GM04503 (cell line): ENCODE results near the gene EIF3D.

Experiments
- DNase-seq: peaks from one replicate; pipeline ENCODE4 v3.0.0-alpha.2; 2012; ENCODE audit warnings: low read depth

The EIF3D gene, protein sequence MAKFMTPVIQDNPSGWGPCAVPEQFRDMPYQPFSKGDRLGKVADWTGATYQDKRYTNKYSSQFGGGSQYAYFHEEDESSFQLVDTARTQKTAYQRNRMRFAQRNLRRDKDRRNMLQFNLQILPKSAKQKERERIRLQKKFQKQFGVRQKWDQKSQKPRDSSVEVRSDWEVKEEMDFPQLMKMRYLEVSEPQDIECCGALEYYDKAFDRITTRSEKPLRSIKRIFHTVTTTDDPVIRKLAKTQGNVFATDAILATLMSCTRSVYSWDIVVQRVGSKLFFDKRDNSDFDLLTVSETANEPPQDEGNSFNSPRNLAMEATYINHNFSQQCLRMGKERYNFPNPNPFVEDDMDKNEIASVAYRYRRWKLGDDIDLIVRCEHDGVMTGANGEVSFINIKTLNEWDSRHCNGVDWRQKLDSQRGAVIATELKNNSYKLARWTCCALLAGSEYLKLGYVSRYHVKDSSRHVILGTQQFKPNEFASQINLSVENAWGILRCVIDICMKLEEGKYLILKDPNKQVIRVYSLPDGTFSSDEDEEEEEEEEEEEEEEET

DNA sequence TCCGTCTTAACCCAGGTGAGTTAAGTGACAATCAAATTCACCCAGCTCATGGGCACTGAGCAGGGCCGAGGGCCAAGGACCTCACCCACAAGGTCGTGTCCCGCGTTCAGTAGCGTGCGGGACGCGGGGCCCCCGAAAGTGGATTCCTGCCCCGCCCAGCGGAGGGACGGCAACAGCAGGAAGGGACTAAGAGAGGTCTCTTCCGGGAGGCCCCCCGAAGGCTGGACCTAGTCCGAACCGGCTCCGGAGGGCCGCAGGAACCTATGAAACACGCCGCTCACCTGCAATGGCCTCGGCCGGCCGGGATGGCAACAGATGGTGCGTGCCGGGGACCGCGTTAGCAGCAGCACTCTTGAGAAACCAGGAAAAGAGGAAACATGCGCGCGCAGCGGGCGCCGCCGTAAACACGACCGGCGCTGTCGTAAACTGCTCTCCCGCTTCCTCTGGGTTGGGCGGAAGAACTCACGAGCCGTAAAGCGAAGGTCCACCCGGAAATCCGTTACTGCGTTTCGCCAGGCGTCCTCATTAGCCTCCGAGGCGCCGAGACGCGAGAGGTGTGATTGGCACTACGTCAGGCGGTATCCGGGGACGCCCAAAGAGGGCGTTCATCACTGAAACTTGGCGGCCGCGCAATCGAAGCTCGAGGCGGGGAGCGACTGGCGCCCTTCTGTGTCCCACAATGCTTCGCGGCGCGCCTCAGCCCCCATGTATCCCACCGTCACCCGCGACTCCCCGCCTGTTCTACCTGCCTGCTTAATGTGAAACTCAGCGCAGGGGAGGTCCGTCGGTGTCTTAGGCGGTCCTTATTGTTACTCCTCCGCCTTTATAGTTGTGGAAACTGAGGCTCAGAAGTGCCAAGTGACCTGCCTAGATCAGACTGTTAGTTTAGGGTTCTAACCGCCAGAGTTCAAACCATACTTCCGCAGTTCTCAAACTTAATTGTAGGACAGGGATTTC, at the start of gene EIF3D:
EIF3D (minus strand) TSS at position 372 of the 957 bp plus-strand sequence. CDS start 3,045 bp downstream, outside the sequence.
- peak; percentile 98 for DNase-seq

DNA sequence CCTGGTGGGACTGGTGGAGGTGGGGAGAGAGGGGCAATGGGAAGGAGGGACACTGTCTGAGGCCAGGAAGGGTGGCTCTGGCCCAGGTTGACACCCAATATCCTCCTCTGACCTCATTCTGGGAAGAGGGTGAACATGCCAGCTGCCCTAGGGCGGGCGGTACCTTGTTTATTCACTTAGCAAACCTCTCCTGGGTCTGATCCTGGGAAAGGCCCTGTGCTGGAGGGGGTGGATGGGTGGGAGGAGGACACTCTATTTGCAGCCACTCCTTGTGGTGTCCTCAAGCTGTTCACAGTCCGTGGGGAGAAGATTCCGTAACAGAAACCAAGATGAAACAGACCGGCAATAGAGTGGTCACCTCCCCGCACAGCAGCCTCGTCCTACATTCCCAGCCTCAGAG, 49.7 kb upstream of the EIF3D start:
- no peak for DNase-seq

DNA sequence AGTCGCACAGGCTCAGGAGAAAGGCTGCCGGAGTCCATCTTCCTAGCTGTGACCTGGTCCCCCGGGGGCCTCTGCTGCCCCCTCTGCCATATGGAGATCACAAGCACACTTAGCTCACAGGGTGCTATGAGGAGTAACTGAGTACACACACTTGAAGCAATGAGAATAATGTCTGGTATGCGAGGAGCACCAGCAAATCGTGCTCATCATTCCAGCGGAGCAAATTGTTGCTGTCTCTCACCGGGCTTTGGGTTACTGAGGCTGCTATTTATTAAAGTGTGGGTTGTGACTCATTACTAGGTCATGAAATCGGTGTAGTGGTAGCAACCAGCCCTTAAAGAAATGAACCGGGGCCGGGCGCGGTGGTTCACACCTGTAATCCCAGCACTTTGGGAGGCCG, 48.1 kb upstream of the EIF3D start:
- peak; percentile 94 for DNase-seq

DNA sequence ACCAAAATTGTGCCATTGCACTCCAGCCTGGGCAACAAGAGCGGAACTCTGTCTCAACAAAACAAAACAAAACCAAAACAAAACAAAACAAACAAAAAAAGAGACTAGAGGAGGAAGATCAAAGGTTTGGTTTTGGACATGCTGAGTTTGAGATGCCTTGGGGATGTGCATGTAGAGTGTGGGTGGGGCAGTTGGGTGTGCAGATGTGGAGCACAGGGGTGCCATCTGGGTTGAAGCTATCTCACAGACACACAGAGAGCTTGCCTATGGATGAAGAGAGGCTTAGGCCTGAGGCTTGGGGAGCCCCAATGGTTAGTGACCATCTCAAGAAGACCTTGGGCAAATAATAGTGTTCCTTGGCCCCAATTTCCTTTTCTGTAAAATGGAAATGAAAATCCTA, 45.8 kb upstream of the EIF3D start:
- no peak for DNase-seq

DNA sequence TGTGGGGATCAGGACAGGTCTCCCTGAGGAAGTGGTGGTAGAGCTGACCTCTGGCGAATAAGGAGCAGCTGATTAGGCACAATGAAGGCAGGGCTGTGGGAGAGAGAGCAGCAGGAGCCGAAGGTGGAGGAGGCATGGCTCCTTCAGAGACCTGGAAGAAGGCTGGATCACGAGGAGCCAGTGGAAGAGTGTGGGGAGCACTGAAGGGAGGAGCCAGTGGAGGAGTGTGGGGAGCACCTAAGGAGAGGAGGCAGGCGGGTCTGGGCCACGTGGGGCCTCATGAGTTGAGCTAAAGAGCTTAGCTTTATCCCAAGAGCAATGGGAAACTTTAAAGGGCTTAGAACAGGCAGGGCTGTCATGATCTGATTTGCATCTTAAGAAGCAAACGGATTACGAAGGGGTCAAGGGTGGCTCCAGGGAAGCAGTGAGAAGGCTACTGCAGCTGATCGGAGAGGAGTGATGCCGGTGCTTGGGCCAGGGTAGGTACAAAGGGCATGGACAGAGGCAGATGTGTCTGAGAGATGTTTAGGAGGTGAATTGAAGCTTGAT, 44.9 kb upstream of the EIF3D start:
- no peak for DNase-seq

DNA sequence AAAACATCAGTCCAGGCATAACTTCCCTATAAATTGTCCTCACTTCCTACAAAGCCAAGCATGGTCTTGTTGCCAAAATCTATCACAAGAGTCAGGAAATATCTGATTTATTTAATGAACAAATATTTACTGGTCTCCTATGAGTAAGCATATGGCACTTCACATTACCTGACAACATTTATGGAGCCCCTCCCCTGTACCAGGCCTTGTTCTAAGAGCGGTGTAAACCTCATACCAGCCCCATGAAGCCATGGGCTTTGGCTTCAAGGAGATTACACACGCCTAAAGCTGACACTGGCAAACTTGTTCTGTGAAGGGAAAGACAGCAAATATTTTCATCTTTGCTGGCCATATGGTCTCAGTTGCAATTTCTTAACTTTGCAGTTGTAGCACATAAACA, 43.0 kb upstream of the EIF3D start:
- DNase-seq = no peak

DNA sequence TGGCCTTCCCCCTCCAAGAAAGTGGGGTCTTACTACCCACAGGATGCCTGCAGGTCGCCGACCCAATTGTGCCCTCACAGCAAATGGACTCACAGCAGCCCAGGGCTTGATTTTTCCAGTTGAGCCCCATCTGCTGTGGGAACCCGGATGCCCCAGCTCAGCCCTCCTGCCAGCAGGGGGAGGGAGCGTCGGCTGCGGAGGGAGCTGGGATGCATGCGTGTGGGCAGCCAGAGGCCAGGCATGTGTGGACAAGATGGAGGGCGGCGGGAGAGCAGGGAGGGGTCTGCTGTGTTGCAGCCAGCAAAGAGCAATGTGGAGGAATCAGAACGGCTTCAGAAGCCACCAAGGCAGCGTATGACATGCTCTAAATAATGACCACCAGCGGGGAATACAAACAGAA, 41.0 kb upstream of the EIF3D start:
- no peak for DNase-seq

DNA sequence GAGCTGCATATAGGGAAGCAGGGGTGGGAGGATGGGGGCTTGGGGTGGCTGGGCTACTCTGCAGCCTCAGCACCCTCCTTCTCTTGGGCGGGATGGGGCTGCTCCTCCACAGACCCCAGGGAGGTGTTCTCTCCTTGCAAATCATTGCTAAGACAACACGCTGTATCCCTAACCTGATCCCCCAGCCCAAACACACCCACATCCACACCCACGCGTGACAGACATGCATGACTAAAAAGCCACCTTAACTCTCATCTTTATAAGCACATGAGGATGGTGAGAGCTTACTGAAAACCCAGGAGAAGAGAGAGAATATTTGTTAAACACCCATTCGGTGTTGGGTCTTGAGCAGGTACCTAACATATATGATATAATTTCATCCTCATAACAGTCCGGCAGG, 39.9 kb upstream of the EIF3D start:
- no peak for DNase-seq

DNA sequence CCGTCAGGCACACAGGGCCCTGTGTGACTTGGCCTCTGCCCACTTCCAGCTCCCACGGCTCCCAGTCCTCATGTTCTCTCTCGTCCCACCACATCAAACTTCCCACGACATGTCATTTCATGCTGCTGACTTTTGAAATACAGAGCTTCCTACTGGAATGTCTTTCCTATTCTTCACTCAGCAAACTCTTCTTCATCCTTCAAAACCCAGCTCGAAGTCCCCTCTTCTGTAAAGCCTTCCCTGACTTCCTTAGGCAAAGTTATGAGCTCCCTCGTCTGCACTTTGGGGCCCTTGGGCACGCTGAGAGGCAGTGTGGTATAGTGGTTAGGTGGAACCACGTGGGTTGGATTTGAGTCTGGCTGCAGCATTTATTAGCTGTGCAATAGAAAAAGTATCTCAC, 37.8 kb upstream of the EIF3D start:
- DNase-seq = no peak

DNA sequence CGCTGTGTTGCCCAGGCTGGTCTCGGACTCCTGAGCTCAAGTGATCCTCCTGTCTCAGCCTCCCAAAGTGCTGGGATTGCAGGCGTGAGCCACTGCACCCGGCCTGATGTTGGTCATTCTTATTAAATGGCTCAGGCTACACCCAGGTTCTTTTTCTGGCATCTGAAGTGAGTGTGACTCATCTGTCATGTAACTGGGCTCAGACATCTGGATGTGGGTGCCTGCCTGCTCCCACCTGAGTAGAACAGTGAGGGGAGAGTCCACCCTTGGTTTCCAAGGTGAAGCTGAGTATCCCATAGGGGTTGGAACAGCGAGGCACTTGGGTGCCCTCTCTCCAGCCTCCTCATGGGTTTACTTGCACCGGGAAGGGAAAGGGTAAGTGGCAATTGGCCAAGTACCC, 36.7 kb upstream of the EIF3D start:
- DNase-seq = no peak

DNA sequence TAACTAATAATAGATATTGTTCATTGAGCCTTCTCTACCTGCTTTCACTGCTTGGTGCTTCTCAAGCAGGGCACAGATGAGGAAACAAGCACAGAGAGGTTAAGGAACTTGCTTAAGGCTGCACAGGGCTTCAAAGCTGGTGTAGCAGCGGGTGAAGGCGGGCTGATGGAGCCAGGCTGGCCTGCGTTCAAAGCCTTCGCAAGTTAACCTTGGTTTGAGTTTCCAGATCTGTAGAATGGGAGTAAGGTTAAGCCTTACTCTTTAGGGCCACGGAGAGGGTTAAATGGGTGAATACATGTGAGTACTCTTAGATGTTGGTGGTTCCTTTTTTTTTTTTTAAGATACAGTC, 36.2 kb upstream of the EIF3D start:
- DNase-seq = no peak

DNA sequence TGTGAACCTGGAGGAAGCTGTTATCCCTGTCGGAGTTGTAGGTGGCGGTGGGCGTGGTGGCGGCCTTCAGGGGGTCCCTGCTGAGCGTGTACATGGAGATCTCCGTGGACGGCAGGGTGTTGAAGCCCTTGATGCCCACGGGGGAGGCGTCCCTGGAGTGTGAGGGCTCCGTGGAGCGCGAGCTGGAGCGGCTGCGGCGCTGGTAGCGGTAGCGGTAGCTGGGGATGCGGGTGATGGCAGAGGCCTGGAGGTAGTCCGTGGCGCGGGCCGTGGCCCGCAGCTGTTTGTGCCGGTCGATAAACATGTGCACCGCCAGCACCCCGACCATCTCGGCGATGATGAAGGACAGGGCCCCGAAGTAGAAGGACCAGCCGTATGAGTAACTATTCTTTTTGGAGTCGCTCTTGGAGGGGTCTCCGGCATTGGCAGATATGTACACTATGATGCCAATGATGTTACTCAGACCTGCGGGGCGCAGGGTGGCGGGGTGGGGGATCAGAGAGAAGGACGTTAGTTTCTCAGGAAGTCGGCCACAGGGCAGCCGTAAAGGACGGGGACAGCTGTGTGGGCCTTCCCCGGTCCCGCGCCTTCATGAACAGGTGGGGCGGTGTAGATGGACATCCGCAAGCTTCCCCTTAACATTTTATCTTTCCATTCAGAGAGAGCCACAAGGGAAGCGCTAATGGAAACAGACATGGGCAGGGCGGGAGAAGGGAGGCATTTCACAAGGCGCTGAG, 35.6 kb upstream of the EIF3D start:
- DNase-seq = no peak

DNA sequence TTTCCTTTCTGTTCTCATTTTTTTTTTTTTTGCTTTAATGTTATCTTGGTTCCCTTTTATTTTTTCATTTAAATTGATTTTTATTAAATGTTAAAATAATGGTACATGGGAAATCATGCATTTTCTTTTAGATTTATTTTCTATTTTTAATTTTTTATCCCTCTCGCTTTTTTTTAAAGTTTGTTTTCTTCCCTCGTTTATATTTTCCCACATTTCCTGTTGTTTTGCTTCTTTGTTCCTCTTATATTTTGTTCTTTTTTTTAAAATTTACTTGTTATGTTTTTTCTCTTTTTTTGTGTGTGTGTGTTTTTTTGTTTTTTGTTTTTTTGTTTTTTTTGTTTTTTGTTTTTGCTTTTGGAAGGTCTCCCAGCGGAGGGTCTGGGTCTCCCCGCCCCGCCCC, 34.9 kb upstream of the EIF3D start:
- DNase-seq = no peak

DNA sequence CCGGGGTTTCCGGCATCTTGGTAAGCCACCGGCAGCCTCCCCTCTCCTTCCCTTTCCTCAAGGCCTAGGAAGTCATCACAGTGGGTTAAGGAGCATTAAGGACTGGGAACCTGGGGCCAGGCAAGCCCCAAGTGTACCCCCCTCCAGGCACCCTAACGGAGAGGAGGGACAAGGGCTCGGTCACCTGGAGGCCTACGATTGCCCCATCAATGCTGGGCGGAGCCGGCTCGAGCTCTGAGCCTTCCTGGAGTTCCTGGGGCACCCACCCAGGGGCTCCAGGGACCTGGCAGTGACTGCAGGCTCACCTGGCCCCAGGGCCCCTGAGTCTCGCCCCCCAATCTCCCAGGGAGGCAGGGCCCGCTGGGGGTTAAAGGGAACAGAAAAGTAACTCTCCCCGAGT, 34.5 kb upstream of the EIF3D start:
- no peak for DNase-seq

DNA sequence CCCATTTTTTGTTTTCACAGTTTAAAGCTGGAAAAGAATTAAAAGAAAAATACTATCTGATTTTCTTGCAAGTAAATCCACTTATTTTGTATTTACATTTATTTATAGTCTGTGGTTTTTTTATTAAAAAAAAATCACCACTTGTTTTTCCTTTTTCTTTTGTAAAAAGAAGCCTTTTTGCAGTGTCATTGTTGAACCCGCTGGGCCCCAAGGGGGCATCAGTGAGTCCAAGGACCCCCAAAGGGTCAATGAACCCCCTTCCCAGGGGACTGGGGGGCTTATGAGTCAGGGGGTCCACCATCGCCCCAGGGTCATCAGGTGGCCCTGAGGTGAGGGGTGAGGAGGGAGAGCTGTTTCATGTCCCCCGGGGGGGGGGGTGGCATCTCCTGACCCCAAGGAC, 34.0 kb upstream of the EIF3D start:
- DNase-seq = no peak

DNA sequence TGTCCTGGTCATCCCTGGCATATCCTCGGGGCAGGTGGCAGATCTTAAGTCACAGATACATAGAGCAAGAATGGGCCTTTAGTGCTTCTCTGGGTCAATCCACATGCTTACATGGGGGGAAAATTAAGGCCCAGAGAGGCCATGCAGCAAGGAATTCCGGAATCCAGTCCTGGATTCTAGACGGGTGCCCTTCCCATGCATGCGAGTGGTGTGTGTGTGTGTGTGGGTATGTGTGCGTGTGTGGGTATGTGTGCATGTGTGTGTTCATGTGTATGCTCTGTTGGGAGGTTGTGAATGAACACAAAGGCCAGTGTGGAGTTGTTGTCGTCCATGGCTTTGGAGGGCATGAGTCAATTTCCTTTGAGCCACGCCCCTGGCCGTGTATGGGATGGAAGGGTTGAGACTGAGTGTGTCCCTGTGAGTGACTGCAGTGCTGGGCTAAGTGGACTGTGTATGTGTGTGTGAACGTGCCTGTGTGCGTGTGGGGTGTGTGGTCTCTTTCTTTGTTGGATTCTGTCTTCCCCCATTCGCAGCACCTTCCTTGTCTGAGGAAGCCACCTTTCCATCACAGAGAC, 33.4 kb upstream of the EIF3D start:
- no peak for DNase-seq

DNA sequence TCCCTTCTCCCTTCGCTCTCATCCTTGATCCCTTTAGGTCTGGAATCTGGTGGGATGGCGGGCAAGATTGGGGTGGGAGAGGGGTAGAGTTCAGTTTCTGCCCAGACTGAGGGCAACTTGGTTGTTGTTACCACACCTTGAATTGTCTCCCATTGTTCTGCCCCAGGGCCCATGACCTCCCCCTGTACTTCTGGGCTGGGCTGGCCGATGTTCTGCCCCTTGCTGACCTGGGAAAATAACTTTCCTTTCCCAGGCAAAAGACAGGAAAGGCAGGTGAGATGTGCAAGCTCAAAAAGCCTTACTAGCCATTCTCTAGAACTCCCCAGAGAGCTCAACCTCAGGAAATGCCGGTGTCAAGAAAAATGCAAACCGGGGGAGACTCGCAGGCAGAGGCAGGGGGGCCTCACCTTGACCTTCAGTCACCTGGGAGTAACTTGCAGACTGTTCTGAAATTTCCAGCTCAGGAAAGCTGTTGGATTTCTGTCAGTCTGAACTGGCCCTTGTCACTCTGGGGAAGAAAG, 32.4 kb upstream of the EIF3D start:
- no peak for DNase-seq

DNA sequence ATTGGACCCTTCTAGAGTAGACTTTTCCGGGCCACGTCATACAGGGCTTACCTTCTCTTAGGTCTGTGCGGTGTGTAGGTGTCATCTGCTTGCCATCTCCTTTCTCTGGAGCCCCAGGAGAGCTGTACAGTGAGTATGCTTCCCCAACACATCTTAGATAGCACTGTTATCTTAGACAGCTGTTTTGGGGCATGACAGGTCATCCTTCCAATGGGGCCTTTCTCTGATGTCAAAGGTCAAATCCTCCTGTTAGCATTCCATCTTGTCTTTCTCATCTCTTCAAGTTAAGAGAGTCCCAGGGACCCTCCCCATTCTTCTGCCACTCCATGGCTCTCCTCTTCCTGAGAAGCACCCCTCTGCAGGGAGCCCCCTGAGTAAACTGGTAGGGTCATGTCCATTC, 31.0 kb upstream of the EIF3D start:
- no peak for DNase-seq

DNA sequence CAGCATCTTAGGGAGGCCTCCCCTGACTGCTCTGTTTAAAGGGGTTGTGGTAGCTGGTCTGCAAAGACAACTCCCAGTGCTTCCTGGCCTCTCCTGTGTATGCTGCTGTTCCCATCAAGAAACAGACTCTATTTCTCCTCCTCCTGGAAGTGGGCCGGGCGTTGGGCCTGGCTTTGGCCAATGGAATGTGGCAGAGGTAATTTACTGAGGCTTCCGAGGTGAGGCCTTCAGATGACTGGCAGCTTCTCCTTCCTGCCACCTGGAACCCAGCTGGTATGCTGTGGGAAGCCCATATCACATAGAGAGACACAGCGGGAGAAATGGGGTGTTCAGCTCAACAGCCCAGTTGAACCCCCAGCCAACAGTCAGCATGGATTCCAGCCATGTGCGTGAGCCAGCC, 25.1 kb upstream of the EIF3D start:
- DNase-seq = no peak

DNA sequence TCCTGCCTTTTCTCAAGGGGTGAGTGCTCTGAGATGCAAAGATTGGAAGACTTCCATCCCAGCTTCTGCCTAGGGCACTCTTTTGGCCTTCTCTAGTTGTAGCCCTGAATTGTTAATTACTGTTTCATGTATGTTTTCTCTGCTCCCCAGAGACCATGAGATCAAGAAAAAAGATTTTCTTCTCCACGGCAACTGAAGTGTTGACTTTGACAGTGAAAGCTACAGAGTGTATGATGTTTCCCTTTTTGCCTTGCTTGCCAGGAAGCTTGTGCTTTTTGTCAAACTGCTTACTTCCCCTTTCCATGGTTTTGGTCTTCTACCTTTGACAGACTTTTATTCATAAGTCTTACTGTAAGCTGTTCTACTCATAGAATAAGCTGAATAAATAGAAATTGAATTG, 23.3 kb upstream of the EIF3D start:
- no peak for DNase-seq

DNA sequence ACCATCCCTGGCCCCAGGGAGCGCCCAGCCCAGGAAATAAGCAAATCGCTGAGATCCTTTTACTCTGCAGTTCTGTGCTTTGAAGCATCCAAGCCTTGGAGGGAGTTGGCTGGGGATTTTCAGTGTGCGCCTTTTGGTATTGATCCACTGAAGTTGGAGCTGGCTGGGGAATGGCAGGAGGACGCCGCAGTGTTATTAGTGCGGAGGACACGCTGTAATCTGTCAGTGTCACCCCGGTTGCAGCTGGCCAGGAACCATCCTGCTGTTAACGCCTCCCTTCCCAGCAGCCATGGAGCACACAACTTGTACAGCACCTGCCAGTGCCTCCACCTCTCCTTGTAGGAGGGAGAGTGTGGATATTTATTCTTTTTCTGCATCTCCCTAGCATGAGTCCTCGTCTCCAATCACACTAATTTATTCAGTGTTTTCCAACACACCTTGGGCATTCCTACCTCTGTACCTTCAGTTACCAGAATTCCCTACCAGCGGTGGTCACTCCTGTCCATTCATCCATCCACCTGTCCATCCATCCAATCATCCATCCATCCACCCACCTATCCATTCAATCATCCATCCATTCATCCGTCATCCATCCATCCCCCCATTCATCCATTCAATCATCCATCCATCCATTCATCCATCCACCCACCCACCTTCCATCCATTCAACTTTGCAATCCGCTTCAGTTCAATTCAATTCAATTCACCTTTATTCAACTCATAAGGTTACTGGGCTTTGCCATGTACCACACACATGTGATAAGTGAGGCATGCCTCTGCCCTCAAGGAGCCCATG, 21.9 kb upstream of the EIF3D start:
- DNase-seq = no peak
